ENCODE measurements around the gene TUBB2B. TPM values are rescaled to one million over a fixed set of nuclear protein-coding genes. Genes with fewer than 3 reads are reported as not detected.

Gene TUBB2B
- total and polyA plus RNA-seq, 10 of the 15 experiments (the other 5 are each of a cell fraction or from before 2014, with no cell fraction given), result 2.6 to 75.2 (median 21.2) TPM

DNA sequence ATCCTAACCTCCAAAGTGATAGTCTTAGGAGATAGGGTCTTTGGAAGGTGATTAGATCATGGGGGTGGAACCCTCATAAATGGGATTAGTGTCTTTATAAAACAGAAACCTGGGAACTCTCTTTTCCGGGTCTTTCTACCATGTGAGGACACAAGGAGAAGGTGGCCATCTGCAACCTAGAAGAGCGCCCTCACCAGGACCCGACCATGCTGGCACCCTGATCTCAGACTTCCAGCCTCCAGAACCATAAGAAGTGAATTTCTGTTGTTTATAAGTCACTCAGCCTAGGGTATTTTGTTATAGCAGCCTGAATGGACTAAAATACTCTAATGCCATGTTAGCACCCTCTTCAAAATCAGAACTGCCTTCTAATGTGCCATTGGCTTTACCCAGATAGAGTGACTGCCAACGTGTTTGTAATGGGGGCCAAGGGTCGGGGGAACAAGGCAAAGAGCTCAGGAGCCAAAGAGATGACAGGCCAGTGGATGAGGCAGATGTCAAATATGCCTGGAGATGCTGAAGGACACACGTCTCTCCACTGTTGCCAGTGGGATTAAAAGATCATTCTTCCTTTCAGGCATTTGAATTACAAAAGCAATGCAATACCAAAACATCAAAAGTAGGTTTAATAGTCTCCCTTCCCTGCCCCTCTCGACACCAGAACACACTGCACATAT lies 21.0 kb downstream of the TUBB2B start:
- in situ Hi-C loops (cut with MboI), result no loop called here
- TF ChIP-seq BCL11A (IDR thresholded peaks at IDR 0.05; ENCODE audit: low read depth, low read length) (no peak), KDM1A (IDR thresholded peaks at IDR 0.05; ENCODE audit: borderline replicate concordance) (no peak), NFXL1 (IDR thresholded peaks at IDR 0.05; ENCODE audit: borderline replicate concordance) (no peak), CHD1 (IDR thresholded peaks at IDR 0.05; ENCODE audit: low read depth, low read length) (no peak), MYB (IDR thresholded peaks at IDR 0.05; ENCODE audit: borderline replicate concordance, low read depth, low read length) (no peak), EP300 (IDR thresholded peaks at IDR 0.05; ENCODE audit: borderline replicate concordance in 1 of 2, control insufficient read depth in 1 of 2, low read depth in 2 of 2, low read length in 2 of 2) (no peak), SUPT20H (IDR thresholded peaks at IDR 0.05; ENCODE audit: borderline replicate concordance, control insufficient read depth, low read depth, low read length) (no peak), ESRRA (IDR thresholded peaks at IDR 0.05; ENCODE audit: low read length) (no peak), LARP7 (IDR thresholded peaks at IDR 0.05) (no peak), POU2F2 (IDR thresholded peaks at IDR 0.05; ENCODE audit: borderline replicate concordance, low read depth, low read length) (no peak), ZSCAN29 (IDR thresholded peaks at IDR 0.05) (no peak), YBX1 (IDR thresholded peaks at IDR 0.05) (no peak), CBX3 (IDR thresholded peaks at IDR 0.05; ENCODE audit: borderline replicate concordance, low read depth) (no peak)
- TF ChIP-seq, protein P1, sequence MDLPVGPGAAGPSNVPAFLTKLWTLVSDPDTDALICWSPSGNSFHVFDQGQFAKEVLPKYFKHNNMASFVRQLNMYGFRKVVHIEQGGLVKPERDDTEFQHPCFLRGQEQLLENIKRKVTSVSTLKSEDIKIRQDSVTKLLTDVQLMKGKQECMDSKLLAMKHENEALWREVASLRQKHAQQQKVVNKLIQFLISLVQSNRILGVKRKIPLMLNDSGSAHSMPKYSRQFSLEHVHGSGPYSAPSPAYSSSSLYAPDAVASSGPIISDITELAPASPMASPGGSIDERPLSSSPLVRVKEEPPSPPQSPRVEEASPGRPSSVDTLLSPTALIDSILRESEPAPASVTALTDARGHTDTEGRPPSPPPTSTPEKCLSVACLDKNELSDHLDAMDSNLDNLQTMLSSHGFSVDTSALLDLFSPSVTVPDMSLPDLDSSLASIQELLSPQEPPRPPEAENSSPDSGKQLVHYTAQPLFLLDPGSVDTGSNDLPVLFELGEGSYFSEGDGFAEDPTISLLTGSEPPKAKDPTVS (IDR thresholded peaks at IDR 0.05; ENCODE audit: low read depth, low read length), result no peak
- TF ChIP-seq, protein P2, sequence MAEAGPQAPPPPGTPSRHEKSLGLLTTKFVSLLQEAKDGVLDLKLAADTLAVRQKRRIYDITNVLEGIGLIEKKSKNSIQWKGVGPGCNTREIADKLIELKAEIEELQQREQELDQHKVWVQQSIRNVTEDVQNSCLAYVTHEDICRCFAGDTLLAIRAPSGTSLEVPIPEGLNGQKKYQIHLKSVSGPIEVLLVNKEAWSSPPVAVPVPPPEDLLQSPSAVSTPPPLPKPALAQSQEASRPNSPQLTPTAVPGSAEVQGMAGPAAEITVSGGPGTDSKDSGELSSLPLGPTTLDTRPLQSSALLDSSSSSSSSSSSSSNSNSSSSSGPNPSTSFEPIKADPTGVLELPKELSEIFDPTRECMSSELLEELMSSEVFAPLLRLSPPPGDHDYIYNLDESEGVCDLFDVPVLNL (IDR thresholded peaks at IDR 0.05; ENCODE audit: low read depth, low read length), result no peak
- TF ChIP-seq, protein P3, sequence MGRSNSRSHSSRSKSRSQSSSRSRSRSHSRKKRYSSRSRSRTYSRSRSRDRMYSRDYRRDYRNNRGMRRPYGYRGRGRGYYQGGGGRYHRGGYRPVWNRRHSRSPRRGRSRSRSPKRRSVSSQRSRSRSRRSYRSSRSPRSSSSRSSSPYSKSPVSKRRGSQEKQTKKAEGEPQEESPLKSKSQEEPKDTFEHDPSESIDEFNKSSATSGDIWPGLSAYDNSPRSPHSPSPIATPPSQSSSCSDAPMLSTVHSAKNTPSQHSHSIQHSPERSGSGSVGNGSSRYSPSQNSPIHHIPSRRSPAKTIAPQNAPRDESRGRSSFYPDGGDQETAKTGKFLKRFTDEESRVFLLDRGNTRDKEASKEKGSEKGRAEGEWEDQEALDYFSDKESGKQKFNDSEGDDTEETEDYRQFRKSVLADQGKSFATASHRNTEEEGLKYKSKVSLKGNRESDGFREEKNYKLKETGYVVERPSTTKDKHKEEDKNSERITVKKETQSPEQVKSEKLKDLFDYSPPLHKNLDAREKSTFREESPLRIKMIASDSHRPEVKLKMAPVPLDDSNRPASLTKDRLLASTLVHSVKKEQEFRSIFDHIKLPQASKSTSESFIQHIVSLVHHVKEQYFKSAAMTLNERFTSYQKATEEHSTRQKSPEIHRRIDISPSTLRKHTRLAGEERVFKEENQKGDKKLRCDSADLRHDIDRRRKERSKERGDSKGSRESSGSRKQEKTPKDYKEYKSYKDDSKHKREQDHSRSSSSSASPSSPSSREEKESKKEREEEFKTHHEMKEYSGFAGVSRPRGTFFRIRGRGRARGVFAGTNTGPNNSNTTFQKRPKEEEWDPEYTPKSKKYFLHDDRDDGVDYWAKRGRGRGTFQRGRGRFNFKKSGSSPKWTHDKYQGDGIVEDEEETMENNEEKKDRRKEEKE (IDR thresholded peaks at IDR 0.05), result no peak
- 85% methylated on average over 7 of the region's 7 CpGs for WGBS (ENCODE audit: insufficient coverage, insufficient replicate concordance, low lambda C conversion rate, missing lambda C conversion rate)
- intact Hi-C loops (cut with micrococcal nuclease; ENCODE audit: unreplicated experiment), result loop anchor here (10.0 kb wide), 1 partner anchor 342 kb away; no protein-coding TSS in a partner anchor
- Histone ChIP-seq H3K27me3 (replicated peaks in 1 of 2; ENCODE audit: control insufficient read depth in 2 of 2, insufficient read depth in 2 of 2, low read length in 1 of 2) (no peaks in the 10 kb centered on the region), H3K9ac (ENCODE audit: control insufficient read depth, insufficient read depth, low read length) (no peak overlapping the region), H3K4me1 (ENCODE audit: control insufficient read depth, insufficient read depth, low read length) (peaks cover 54% of the 10 kb centered on the region), H3K27ac (ENCODE audit: control insufficient read depth, insufficient read depth) (no peak overlapping the region), H3K9me3 (replicated peaks; ENCODE audit: control insufficient read depth, insufficient read depth, low read length) (peaks cover 4% of the 10 kb centered on the region; the same call in 2 of the 3 replicates), H4K20me1 (ENCODE audit: control insufficient read depth, insufficient read depth) (no peaks in the 10 kb centered on the region), H3K36me3 (ENCODE audit: control insufficient read depth in 2 of 2, insufficient read depth in 2 of 2, low read length in 1 of 2) (no peaks in the 10 kb centered on the region), H3K4me2 (ENCODE audit: control insufficient read depth, insufficient read depth) (no peak overlapping the region), H2AFZ (ENCODE audit: control insufficient read depth, low read depth, low read length) (no peak overlapping the region), H3K79me2 (ENCODE audit: control insufficient read depth, insufficient read depth, low read length) (no peaks in the 10 kb centered on the region), H3K4me3 (no peak overlapping the region)
- FAIRE-seq, result no peak
- DNase-seq (ENCODE audit: low read depth, low spot score), result no peak
- CTCF ChIA-PET, result interaction anchor here (1.2 kb wide), 1 partner anchor 147 kb away, joined by 3 read pairs; no protein-coding TSS in a partner anchor
- RAD21 ChIA-PET (ENCODE audit: unreplicated experiment), result no interaction called here
- POLR2A ChIA-PET, result interaction anchor here (0.6 kb wide), 1 partner anchor 981 kb away, joined by 3 read pairs; no protein-coding TSS in a partner anchor
- SMC1A ChIA-PET (ENCODE audit: uncharacterized antibody, unreplicated experiment), result no interaction called here
- no peak for ATAC-seq
- BruUV-seq (replicated peaks), result no TSS peak

Data from GM12878 (cell line).